ENCODE results near the gene GIT1. TPM values are rescaled to one million over a fixed set of nuclear protein-coding genes. Genes with fewer than 3 reads are reported as not detected.

The GIT1 gene
- total and polyA plus RNA-seq, 2 of the 13 experiments (the other 11 are each of a cell fraction or from before 2014, with no cell fraction given): 14.2 to 30.8 TPM

- TF ChIP-seq, protein P1, sequence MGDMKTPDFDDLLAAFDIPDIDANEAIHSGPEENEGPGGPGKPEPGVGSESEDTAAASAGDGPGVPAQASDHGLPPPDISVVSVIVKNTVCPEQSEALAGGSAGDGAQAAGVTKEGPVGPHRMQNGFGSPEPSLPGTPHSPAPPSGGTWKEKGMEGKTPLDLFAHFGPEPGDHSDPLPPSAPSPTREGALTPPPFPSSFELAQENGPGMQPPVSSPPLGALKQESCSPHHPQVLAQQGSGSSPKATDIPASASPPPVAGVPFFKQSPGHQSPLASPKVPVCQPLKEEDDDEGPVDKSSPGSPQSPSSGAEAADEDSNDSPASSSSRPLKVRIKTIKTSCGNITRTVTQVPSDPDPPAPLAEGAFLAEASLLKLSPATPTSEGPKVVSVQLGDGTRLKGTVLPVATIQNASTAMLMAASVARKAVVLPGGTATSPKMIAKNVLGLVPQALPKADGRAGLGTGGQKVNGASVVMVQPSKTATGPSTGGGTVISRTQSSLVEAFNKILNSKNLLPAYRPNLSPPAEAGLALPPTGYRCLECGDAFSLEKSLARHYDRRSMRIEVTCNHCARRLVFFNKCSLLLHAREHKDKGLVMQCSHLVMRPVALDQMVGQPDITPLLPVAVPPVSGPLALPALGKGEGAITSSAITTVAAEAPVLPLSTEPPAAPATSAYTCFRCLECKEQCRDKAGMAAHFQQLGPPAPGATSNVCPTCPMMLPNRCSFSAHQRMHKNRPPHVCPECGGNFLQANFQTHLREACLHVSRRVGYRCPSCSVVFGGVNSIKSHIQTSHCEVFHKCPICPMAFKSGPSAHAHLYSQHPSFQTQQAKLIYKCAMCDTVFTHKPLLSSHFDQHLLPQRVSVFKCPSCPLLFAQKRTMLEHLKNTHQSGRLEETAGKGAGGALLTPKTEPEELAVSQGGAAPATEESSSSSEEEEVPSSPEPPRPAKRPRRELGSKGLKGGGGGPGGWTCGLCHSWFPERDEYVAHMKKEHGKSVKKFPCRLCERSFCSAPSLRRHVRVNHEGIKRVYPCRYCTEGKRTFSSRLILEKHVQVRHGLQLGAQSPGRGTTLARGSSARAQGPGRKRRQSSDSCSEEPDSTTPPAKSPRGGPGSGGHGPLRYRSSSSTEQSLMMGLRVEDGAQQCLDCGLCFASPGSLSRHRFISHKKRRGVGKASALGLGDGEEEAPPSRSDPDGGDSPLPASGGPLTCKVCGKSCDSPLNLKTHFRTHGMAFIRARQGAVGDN (CRISPR knock-in tag; IDR thresholded peaks at IDR 0.05): no peak
- TF ChIP-seq GPN1 (CRISPR knock-in tag; IDR thresholded peaks at IDR 0.05; ENCODE audit: borderline replicate concordance) (no peak), HDAC6 (IDR thresholded peaks at IDR 0.05; ENCODE audit: low read depth, low read length) (no peak), SMAD9 (CRISPR knock-in tag; IDR thresholded peaks at IDR 0.05) (no peak), ZNF530 (CRISPR knock-in tag; IDR thresholded peaks at IDR 0.05; ENCODE audit: low read depth) (no peak), THAP9 (CRISPR knock-in tag; IDR thresholded peaks at IDR 0.05; ENCODE audit: borderline replicate concordance) (no peak), BHLHE40 (IDR thresholded peaks at IDR 0.05; ENCODE audit: low read length) (no peak), ZNF326 (CRISPR knock-in tag; IDR thresholded peaks at IDR 0.05; ENCODE audit: borderline replicate concordance) (no peak)
Observed at GRCh38 chr17:29571486-29571882, 18.0 kb downstream of the GIT1 start (continued).
